Esophagus muscularis mucosa (tissue), 4 donors: ENCODE measurements around the gene MAN1C1. TPM values are rescaled to one million over a fixed set of nuclear protein-coding genes. Genes with fewer than 3 reads are reported as not detected.

Experiments used
- DNase-seq: peaks from one replicate; pipeline ENCODE4 v3.0.0-alpha.2; 2017; ENCODE audit errors: extremely low spot score
- H3K27ac ChIP-seq, 4 donors: fragments of 200-600 bp; sonication (generic); replicated peaks in 1 of 4; 1 replicate in 3 of 4; 2 replicates in 1 of 4; pipeline ENCODE4 v1.5.1; 2016 to 2019; ENCODE audit warnings: mild to moderate bottlenecking in 1 of 4
- H3K27me3 ChIP-seq, 4 donors: fragments of 200-600 bp; sonication (generic); one replicate each; pipeline versions ENCODE4 v1.5.1 to v1.6.0; 2016 to 2019
- H3K36me3 ChIP-seq, 4 donors: fragments of 200-600 bp; sonication (generic); one replicate each; pipeline ENCODE4 v1.5.1; 2016 to 2019
- H3K4me1 ChIP-seq, 4 donors: fragments of 200-600 bp; sonication (generic); one replicate each; pipeline ENCODE4 v1.5.1; 2016 to 2019
- H3K4me3 ChIP-seq, 4 donors: fragments of 200-600 bp; sonication (generic); 1 replicate in 2 of 4; 2 replicates in 2 of 4; pipeline ENCODE4 v1.5.1; 2016 to 2019; ENCODE audit warnings: mild to moderate bottlenecking in 4 of 4, moderate library complexity in 1 of 4
- H3K9me3 ChIP-seq, 4 donors: fragments of 200-600 bp; sonication (generic); 1 replicate in 3 of 4; 2 replicates in 1 of 4; pipeline ENCODE4 v1.5.1; 2016 to 2019
- CTCF ChIP-seq, 3 experiments: fragments of 200-600 bp in 2 of 3; fragments of 450-650 bp in 1 of 3; sonication (generic) in 2 of 3; IDR thresholded peaks; one replicate each; pipeline ENCODE4 v1.5.1; 2017 to 2019; ENCODE audit warnings: antibody characterized with exemption in 3 of 3, mild to moderate bottlenecking in 2 of 3, moderate library complexity in 1 of 3
- EP300 ChIP-seq: sonication (generic); formaldehyde crosslinking; IDR thresholded peaks from one replicate; pipeline ENCODE4 v1.6.1; 2017; ENCODE audit warnings: antibody characterized with exemption
- POLR2A ChIP-seq: fragments of 450-650 bp; IDR thresholded peaks from one replicate; pipeline ENCODE4 v1.6.1; 2017; ENCODE audit warnings: antibody characterized with exemption, moderate library complexity, mild to moderate bottlenecking, low read depth
- POLR2AphosphoS5 ChIP-seq, 2 donors: sonication (generic); formaldehyde crosslinking; IDR thresholded peaks; one replicate each; pipeline ENCODE4 v1.6.1; 2017; ENCODE audit warnings: antibody characterized with exemption in 2 of 2
- WGBS: methylation state at CpG from one replicate; pipeline ENCODE4 v1.1.5; 2018; 5-methylcytosine and 5-hydroxymethylcytosine counted together
- intact Hi-C: fragments of 100-400 bp; cut with DNase I; formaldehyde crosslinking; loops from one replicate; pipeline ENCODE4 v1.15.1; 2023
- total RNA-seq, 4 donors: library from RNA; depleted of rRNA; stranded (reverse); fragments of >200 nt; gene quantifications; one replicate each; pipeline versions ENCODE4 v1.1.0 to v1.2.1, GENCODE V29; 2016

The MAN1C1 gene
- total RNA-seq, 4 donors from 2014 or later: 20.2 to 22.8 (median 20.7) TPM

- Histone ChIP-seq H3K27ac (peak overlapping the region; percentile 57 to 68 (median 59)), H3K36me3 (peaks cover 15 to 50% (median 34%) of the 10 kb centered on the region in 4 donors), H3K27me3 (no peaks in the 10 kb centered on the region), H3K9me3 (no peaks in the 10 kb centered on the region), H3K4me3 (no peak overlapping the region), H3K4me1 (peaks cover 69 to 85% (median 80%) of the 10 kb centered on the region in 4 donors)
- no peak for DNase-seq
- TF ChIP-seq CTCF (IDR thresholded peaks at IDR 0.05): no peak
- no peak for TF ChIP-seq EP300
- no peak for TF ChIP-seq POLR2A
- TF ChIP-seq POLR2AphosphoS5 (IDR thresholded peaks at IDR 0.05): no peak
- intact Hi-C loops: loop anchor here (10.0 kb wide), 1 partner anchor 560 kb away; the partner anchor contains the start of gene RSRP1
- 65% methylated on average over 9 of the region's 10 CpGs for WGBS
Observed at GRCh38 chr1:25804244-25804963, 187.8 kb downstream of the MAN1C1 start.

GRCh38 chr1:25804964-25805862 is 188.6 kb downstream of the MAN1C1 start:
- intact Hi-C loops: loop anchor here (10.0 kb wide), 1 partner anchor 560 kb away; the partner anchor contains the start of gene RSRP1
- Histone ChIP-seq H3K4me1 (peaks cover 71 to 83% (median 79%) of the 10 kb centered on the region in 4 donors), H3K36me3 (peaks cover 23 to 58% (median 42%) of the 10 kb centered on the region in 4 donors), H3K4me3 (no peak overlapping the region), H3K9me3 (no peaks in the 10 kb centered on the region), H3K27ac (peak overlapping the region; percentile 57 to 68 (median 59)), H3K27me3 (no peaks in the 10 kb centered on the region)
- DNase-seq: no peak
- WGBS: 86% methylated on average over 12 of the region's 15 CpGs
- TF ChIP-seq POLR2AphosphoS5 (IDR thresholded peaks at IDR 0.05) (no peak), EP300 (no peak), POLR2A (no peak), CTCF (IDR thresholded peaks at IDR 0.05) (no peak)

GRCh38 chr1:25805863-25806225 is 189.3 kb downstream of the MAN1C1 start:
- H3K36me3 ChIP-seq: peaks cover 24 to 64% (median 48%) of the 10 kb centered on the region in 4 donors
- no peak for DNase-seq
- peaks cover 76 to 84% (median 82%) of the 10 kb centered on the region in 4 donors for H3K4me1 ChIP-seq
- H3K9me3 ChIP-seq: no peaks in the 10 kb centered on the region
- TF ChIP-seq POLR2A (no peak), CTCF (IDR thresholded peaks at IDR 0.05) (no peak), POLR2AphosphoS5 (IDR thresholded peaks at IDR 0.05) (peak in 1 of 2 donors; percentile 24)
- no peaks in the 10 kb centered on the region for H3K27me3 ChIP-seq
- intact Hi-C loops: loop anchor here (10.0 kb wide), 1 partner anchor 561 kb away; the partner anchor contains the start of gene RSRP1
- WGBS: 25% methylated on average over 3 of the region's 3 CpGs
- H3K27ac ChIP-seq: peak overlapping the region; percentile 57 to 68 (median 59)
- H3K4me3 ChIP-seq: no peak overlapping the region

GRCh38 chr1:25806418-25806817 is 189.8 kb downstream of the MAN1C1 start:
- Histone ChIP-seq H3K4me3 (no peak overlapping the region), H3K36me3 (peaks cover 24 to 67% (median 52%) of the 10 kb centered on the region in 4 donors), H3K27ac (peak overlapping the region; percentile 57 to 68 (median 59)), H3K27me3 (no peaks in the 10 kb centered on the region), H3K4me1 (peaks cover 73 to 84% (median 80%) of the 10 kb centered on the region in 4 donors), H3K9me3 (no peaks in the 10 kb centered on the region)
- 65% methylated on average over 4 of the region's 4 CpGs for WGBS
- no peak for DNase-seq
- no peak for TF ChIP-seq CTCF (IDR thresholded peaks at IDR 0.05)
- TF ChIP-seq POLR2AphosphoS5 (IDR thresholded peaks at IDR 0.05): no peak
- no peak for TF ChIP-seq EP300
- TF ChIP-seq POLR2A: no peak
- intact Hi-C loops: loop anchor here (10.0 kb wide), 1 partner anchor 562 kb away; the partner anchor contains the start of gene RSRP1
